ENCODE measurements around the gene FAM229A.

Gene FAM229A

GRCh38 chr1:32405672-32406467 is 43.6 kb upstream of the FAM229A start:
- Histone ChIP-seq H2BK12ac (ENCODE audit: low read length) (no peak overlapping the region), H4K91ac (ENCODE audit: low read depth, low read length, poor library complexity) (no peak overlapping the region), H3K23ac (ENCODE audit: low read depth, low read length, poor library complexity) (no peak overlapping the region), H3K14ac (ENCODE audit: low read length) (no peak overlapping the region), H3K9ac (ENCODE audit: low read depth, low read length, poor library complexity) (no peak overlapping the region), H2AFZ (ENCODE audit: low read length) (no peak overlapping the region), H3K79me1 (ENCODE audit: low read depth, low read length) (no peaks in the 10 kb centered on the region), H3K18ac (ENCODE audit: low read length) (no peak overlapping the region), H2BK120ac (ENCODE audit: low read depth, low read length) (no peak overlapping the region), H3K4me1 (ENCODE audit: control insufficient read depth in 2 of 2, insufficient read depth in 1 of 2, low read depth in 1 of 2, low read length in 2 of 2) (peaks cover 0 to 2% of the 10 kb centered on the region in 2 donors), H4K8ac (ENCODE audit: low read depth, low read length) (no peak overlapping the region), H3K4me3 (ENCODE audit: low read length in 2 of 2) (no peak overlapping the region), H2BK5ac (ENCODE audit: low read length) (no peak overlapping the region), H2BK15ac (ENCODE audit: low read length) (no peak overlapping the region), H2AK5ac (ENCODE audit: low read depth, low read length) (no peak overlapping the region), H3K27me3 (ENCODE audit: control insufficient read depth in 3 of 3, insufficient read depth in 3 of 3, low read depth in 1 of 3, low read length in 3 of 3) (no peaks in the 10 kb centered on the region), H3K27ac (replicated peaks; ENCODE audit: low read length) (no peak overlapping the region), H3K4me2 (ENCODE audit: insufficient read depth, low read length, poor library complexity, severe bottlenecking) (no peak overlapping the region), H3K4ac (ENCODE audit: low read length) (no peak overlapping the region), H3K9me3 (replicated peaks in 1 of 2; ENCODE audit: control insufficient read depth in 2 of 2, insufficient read depth in 1 of 2, low read depth in 1 of 2, low read length in 2 of 2) (peaks cover 0 to 3% of the 10 kb centered on the region in 2 donors), H3K36me3 (replicated peaks in 1 of 2; ENCODE audit: control insufficient read depth in 2 of 2, insufficient read depth in 2 of 2, low read length in 2 of 2) (peaks cover 0 to 2% of the 10 kb centered on the region in 2 donors)
- no peak for DNase-seq (ENCODE audit: low spot score)
- no CpG with 5 or more reads among the region's 4 CpGs for WGBS, 2 donors (ENCODE audit: extremely low coverage in 2 of 2, insufficient read length in 2 of 2, insufficient replicate concordance in 1 of 2)

GRCh38 chr1:32404946-32405345 is 42.7 kb upstream of the FAM229A start:
- Histone ChIP-seq H3K23ac (ENCODE audit: low read depth, low read length, poor library complexity) (no peak overlapping the region), H3K27ac (replicated peaks; ENCODE audit: low read length) (no peak overlapping the region), H4K91ac (ENCODE audit: low read depth, low read length, poor library complexity) (no peak overlapping the region), H2BK120ac (ENCODE audit: low read depth, low read length) (no peak overlapping the region), H3K9me3 (replicated peaks in 1 of 2; ENCODE audit: control insufficient read depth in 2 of 2, insufficient read depth in 1 of 2, low read depth in 1 of 2, low read length in 2 of 2) (peaks cover 0 to 3% of the 10 kb centered on the region in 2 donors), H3K79me1 (ENCODE audit: low read depth, low read length) (no peaks in the 10 kb centered on the region), H2BK5ac (ENCODE audit: low read length) (no peak overlapping the region), H4K8ac (ENCODE audit: low read depth, low read length) (no peak overlapping the region), H3K14ac (ENCODE audit: low read length) (no peak overlapping the region), H2AK5ac (ENCODE audit: low read depth, low read length) (no peak overlapping the region), H2BK15ac (ENCODE audit: low read length) (no peak overlapping the region), H3K4me1 (ENCODE audit: control insufficient read depth in 2 of 2, insufficient read depth in 1 of 2, low read depth in 1 of 2, low read length in 2 of 2) (peaks cover 0 to 2% of the 10 kb centered on the region in 2 donors), H3K4me2 (ENCODE audit: insufficient read depth, low read length, poor library complexity, severe bottlenecking) (no peak overlapping the region), H2AFZ (ENCODE audit: low read length) (no peak overlapping the region), H3K4me3 (ENCODE audit: low read length in 2 of 2) (no peak overlapping the region), H3K9ac (ENCODE audit: low read depth, low read length, poor library complexity) (no peak overlapping the region), H2BK12ac (ENCODE audit: low read length) (no peak overlapping the region), H3K18ac (ENCODE audit: low read length) (no peak overlapping the region), H3K36me3 (replicated peaks in 1 of 2; ENCODE audit: control insufficient read depth in 2 of 2, insufficient read depth in 2 of 2, low read length in 2 of 2) (peaks cover 0 to 2% of the 10 kb centered on the region in 2 donors), H3K4ac (ENCODE audit: low read length) (no peak overlapping the region), H3K27me3 (ENCODE audit: control insufficient read depth in 3 of 3, insufficient read depth in 3 of 3, low read depth in 1 of 3, low read length in 3 of 3) (no peaks in the 10 kb centered on the region)
- no CpG with 5 or more reads among the region's 2 CpGs for WGBS, 2 donors (ENCODE audit: extremely low coverage in 2 of 2, insufficient read length in 2 of 2, insufficient replicate concordance in 1 of 2)
- no peak for DNase-seq (ENCODE audit: low spot score)

DNA sequence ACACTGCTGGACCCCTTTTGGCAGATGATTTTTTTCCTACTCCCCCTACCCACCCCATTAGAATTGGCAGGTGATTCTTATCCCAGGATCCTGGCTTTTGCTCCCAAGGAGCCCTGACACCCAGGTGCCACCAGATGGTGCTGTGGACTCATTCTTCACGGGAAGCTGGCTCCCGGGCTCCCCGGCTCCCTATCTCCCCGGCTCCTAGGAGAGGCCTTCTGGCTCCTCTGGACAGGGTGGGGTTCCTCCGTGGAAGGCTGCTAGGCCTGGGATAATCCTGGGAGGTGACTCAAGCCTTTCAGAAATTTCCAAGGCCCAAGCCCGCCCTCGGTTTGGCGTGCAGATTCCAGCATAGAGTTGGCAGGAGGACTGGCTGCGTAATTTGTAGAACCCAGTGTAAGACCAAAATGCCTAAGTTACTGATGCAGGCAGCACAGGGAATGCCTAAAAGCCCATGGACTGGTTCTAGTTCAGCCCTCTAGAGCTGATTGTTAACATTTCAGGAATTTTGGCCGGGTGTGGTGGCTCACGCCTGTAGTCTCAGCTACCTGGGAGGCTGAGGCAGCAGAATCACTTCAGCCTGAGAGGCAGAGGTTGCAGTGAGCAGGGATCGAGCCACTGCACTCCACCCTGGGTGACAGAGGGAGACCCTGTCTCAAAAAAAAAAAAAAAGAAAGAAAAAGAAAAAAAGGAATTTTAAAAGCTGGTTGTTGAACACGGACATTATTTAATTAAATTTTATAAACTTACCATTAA is 38.8 kb upstream of the FAM229A start:
- Histone ChIP-seq H2BK120ac (ENCODE audit: low read depth, low read length) (no peak overlapping the region), H3K14ac (ENCODE audit: low read length) (no peak overlapping the region), H3K36me3 (replicated peaks in 1 of 2; ENCODE audit: control insufficient read depth in 2 of 2, insufficient read depth in 2 of 2, low read length in 2 of 2) (peaks cover 0 to 2% of the 10 kb centered on the region in 2 donors), H3K27ac (replicated peaks; ENCODE audit: low read length) (no peak overlapping the region), H4K91ac (ENCODE audit: low read depth, low read length, poor library complexity) (no peak overlapping the region), H3K9ac (ENCODE audit: low read depth, low read length, poor library complexity) (no peak overlapping the region), H3K4me3 (ENCODE audit: low read length in 2 of 2) (no peak overlapping the region), H2BK15ac (ENCODE audit: low read length) (no peak overlapping the region), H2BK5ac (ENCODE audit: low read length) (no peak overlapping the region), H2BK12ac (ENCODE audit: low read length) (no peak overlapping the region), H3K9me3 (replicated peaks in 1 of 2; ENCODE audit: control insufficient read depth in 2 of 2, insufficient read depth in 1 of 2, low read depth in 1 of 2, low read length in 2 of 2) (peaks cover 1 to 2% of the 10 kb centered on the region in 2 donors), H2AFZ (ENCODE audit: low read length) (peak overlapping the region; percentile 89), H4K8ac (ENCODE audit: low read depth, low read length) (no peak overlapping the region), H3K4me2 (ENCODE audit: insufficient read depth, low read length, poor library complexity, severe bottlenecking) (no peak overlapping the region), H3K4ac (ENCODE audit: low read length) (no peak overlapping the region), H3K23ac (ENCODE audit: low read depth, low read length, poor library complexity) (no peak overlapping the region), H2AK5ac (ENCODE audit: low read depth, low read length) (no peak overlapping the region), H3K79me1 (ENCODE audit: low read depth, low read length) (no peaks in the 10 kb centered on the region), H3K4me1 (ENCODE audit: control insufficient read depth in 2 of 2, insufficient read depth in 1 of 2, low read depth in 1 of 2, low read length in 2 of 2) (peaks cover 0 to 2% of the 10 kb centered on the region in 2 donors), H3K18ac (ENCODE audit: low read length) (peak overlapping the region; percentile 22), H3K27me3 (ENCODE audit: control insufficient read depth in 3 of 3, insufficient read depth in 3 of 3, low read depth in 1 of 3, low read length in 3 of 3) (no peaks in the 10 kb centered on the region)
- WGBS, 2 donors (ENCODE audit: extremely low coverage in 2 of 2, insufficient read length in 2 of 2, insufficient replicate concordance in 1 of 2) = no CpG with 5 or more reads among the region's 13 CpGs
- DNase-seq (ENCODE audit: low spot score) = peak; percentile 83

- Histone ChIP-seq H3K4ac (ENCODE audit: low read length) (no peak overlapping the region), H4K8ac (ENCODE audit: low read depth, low read length) (no peak overlapping the region), H3K9ac (ENCODE audit: low read depth, low read length, poor library complexity) (no peak overlapping the region), H3K79me1 (ENCODE audit: low read depth, low read length) (no peaks in the 10 kb centered on the region), H3K9me3 (replicated peaks in 1 of 2; ENCODE audit: control insufficient read depth in 2 of 2, insufficient read depth in 1 of 2, low read depth in 1 of 2, low read length in 2 of 2) (peaks cover 1 to 2% of the 10 kb centered on the region in 2 donors), H3K4me2 (ENCODE audit: insufficient read depth, low read length, poor library complexity, severe bottlenecking) (no peak overlapping the region), H3K23ac (ENCODE audit: low read depth, low read length, poor library complexity) (no peak overlapping the region), H3K4me1 (ENCODE audit: control insufficient read depth in 2 of 2, insufficient read depth in 1 of 2, low read depth in 1 of 2, low read length in 2 of 2) (peaks cover 0 to 2% of the 10 kb centered on the region in 2 donors), H3K36me3 (replicated peaks in 1 of 2; ENCODE audit: control insufficient read depth in 2 of 2, insufficient read depth in 2 of 2, low read length in 2 of 2) (peaks cover 0 to 2% of the 10 kb centered on the region in 2 donors), H2BK12ac (ENCODE audit: low read length) (no peak overlapping the region), H3K4me3 (ENCODE audit: low read length in 2 of 2) (no peak overlapping the region), H3K27ac (replicated peaks; ENCODE audit: low read length) (no peak overlapping the region), H2AK5ac (ENCODE audit: low read depth, low read length) (no peak overlapping the region), H3K18ac (ENCODE audit: low read length) (no peak overlapping the region), H2BK15ac (ENCODE audit: low read length) (no peak overlapping the region), H3K27me3 (ENCODE audit: control insufficient read depth in 3 of 3, insufficient read depth in 3 of 3, low read depth in 1 of 3, low read length in 3 of 3) (no peaks in the 10 kb centered on the region), H3K14ac (ENCODE audit: low read length) (no peak overlapping the region), H2AFZ (ENCODE audit: low read length) (no peak overlapping the region), H4K91ac (ENCODE audit: low read depth, low read length, poor library complexity) (no peak overlapping the region), H2BK5ac (ENCODE audit: low read length) (no peak overlapping the region), H2BK120ac (ENCODE audit: low read depth, low read length) (no peak overlapping the region)
- no CpG with 5 or more reads among the region's 4 CpGs for whole genome bisulfite sequencing, 2 donors (ENCODE audit: extremely low coverage in 2 of 2, insufficient read length in 2 of 2, insufficient replicate concordance in 1 of 2)
- no peak for DNase-seq (ENCODE audit: low spot score)
Measured at GRCh38 chr1:32399843-32400242, 37.6 kb upstream of the FAM229A start.

Measured in neuronal stem cell (in vitro differentiated cells).